ENCODE results near the gene MYL12A. TPM values are rescaled to one million over a fixed set of nuclear protein-coding genes. Genes with fewer than 3 reads are reported as not detected.

The MYL12A gene
- total RNA-seq, 4 donors from 2014 or later: 306 to 544 (median 331) TPM

DNA sequence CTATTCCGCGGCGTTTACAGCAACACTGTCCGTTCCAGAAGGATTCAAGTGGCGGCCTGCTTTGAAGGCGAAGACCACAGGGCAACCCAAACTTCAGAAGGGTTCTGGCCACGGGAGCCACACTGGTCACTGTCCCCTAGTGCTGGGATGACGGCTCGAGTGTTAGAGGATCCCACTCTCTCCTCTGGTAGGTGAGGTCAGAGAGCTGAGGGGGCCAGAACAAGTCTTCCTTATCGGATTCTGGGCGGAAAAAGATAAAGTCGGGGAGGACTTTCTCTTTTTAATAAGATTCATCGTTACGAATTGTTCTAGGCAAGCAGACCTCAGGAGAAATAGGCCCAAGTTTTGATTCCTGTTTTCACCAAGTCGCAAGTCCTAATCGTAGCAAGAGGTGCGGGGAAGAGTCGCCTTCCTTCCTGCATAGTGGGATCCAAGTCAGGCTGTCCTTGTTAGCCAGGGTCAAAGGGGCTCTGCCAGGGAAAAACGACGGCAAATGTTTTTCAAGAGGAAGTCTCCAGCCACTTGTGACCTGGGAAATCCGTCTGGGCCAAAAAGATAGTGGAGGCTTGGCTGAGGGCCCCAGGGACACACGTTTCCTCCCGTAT is 864 bp upstream of the MYL12A start:
- intact Hi-C loops (cut with DNase I): loop anchor here (10.0 kb wide), 1 partner anchor 232 kb away; the partner anchor contains the start of gene LPIN2
- TF ChIP-seq POLR2A (IDR thresholded peaks at IDR 0.05): no peak
- TF ChIP-seq, protein P1, sequence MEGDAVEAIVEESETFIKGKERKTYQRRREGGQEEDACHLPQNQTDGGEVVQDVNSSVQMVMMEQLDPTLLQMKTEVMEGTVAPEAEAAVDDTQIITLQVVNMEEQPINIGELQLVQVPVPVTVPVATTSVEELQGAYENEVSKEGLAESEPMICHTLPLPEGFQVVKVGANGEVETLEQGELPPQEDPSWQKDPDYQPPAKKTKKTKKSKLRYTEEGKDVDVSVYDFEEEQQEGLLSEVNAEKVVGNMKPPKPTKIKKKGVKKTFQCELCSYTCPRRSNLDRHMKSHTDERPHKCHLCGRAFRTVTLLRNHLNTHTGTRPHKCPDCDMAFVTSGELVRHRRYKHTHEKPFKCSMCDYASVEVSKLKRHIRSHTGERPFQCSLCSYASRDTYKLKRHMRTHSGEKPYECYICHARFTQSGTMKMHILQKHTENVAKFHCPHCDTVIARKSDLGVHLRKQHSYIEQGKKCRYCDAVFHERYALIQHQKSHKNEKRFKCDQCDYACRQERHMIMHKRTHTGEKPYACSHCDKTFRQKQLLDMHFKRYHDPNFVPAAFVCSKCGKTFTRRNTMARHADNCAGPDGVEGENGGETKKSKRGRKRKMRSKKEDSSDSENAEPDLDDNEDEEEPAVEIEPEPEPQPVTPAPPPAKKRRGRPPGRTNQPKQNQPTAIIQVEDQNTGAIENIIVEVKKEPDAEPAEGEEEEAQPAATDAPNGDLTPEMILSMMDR (IDR thresholded peaks at IDR 0.05): no peak
- Histone ChIP-seq H3K27me3 (no peaks in the 10 kb centered on the region), H3K4me3 (replicated peaks in 1 of 3) (peak overlapping the region in 2 of 3 donors; percentile 4 to 98), H3K4me1 (peaks cover 5 to 25% of the 10 kb centered on the region in 2 donors), H3K27ac (peak overlapping the region; percentile 97 to 100 (median 99)), H3K9me3 (no peaks in the 10 kb centered on the region), H3K36me3 (peaks cover 0 to 5% of the 10 kb centered on the region in 2 donors)
- WGBS, 2 donors: 25 to 38% methylated on average over 23 of the region's 23 CpGs
- peak; percentile 27 to 31 for DNase-seq

DNA sequence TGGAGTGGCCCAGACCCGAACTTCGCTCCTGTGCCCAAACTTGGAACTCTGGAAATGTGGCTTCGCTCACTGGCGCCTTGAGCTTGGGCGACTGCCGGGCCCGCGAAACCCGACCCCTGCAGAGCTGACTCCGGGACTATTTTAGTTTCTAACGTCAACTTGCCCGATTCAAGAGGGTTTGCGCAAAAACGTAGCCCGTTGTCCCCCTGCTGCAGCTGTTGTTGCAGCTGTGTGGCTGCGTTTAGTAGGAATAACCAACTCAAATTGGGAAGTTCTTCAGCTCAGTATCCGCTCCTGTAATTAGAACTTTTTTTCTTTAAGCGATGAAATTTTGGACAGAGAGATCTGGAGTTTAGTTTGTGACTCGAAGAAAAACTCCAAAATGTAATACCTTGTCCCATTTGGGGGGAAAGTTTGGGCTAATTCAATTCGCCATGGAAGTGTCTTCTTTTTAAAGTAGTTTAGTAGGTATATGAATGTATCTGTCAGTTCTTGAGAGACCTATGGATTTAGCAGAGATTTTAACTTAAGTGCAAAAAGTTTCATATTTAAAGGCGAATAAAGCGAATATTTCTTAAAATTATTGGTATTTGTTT is 559 bp downstream of the MYL12A start:
- Histone ChIP-seq H3K27me3 (no peaks in the 10 kb centered on the region), H3K4me3 (replicated peaks in 1 of 3) (peak overlapping the region; percentile 72 to 98 (median 96)), H3K9me3 (no peaks in the 10 kb centered on the region), H3K4me1 (peaks cover 5 to 32% of the 10 kb centered on the region in 2 donors), H3K36me3 (peaks cover 0 to 8% of the 10 kb centered on the region in 2 donors), H3K27ac (peak overlapping the region; percentile 97 to 100 (median 99))
- DNase-seq: peak in 1 of 2 donors; percentile 42
- WGBS, 2 donors: 1% methylated on average over 14 to 16 of the region's 22 CpGs
- TF ChIP-seq, protein P1 (IDR thresholded peaks at IDR 0.05): no peak
- intact Hi-C loops (cut with DNase I): loop anchor here (10.0 kb wide), 1 partner anchor 233 kb away; the partner anchor contains the start of gene LPIN2

DNA sequence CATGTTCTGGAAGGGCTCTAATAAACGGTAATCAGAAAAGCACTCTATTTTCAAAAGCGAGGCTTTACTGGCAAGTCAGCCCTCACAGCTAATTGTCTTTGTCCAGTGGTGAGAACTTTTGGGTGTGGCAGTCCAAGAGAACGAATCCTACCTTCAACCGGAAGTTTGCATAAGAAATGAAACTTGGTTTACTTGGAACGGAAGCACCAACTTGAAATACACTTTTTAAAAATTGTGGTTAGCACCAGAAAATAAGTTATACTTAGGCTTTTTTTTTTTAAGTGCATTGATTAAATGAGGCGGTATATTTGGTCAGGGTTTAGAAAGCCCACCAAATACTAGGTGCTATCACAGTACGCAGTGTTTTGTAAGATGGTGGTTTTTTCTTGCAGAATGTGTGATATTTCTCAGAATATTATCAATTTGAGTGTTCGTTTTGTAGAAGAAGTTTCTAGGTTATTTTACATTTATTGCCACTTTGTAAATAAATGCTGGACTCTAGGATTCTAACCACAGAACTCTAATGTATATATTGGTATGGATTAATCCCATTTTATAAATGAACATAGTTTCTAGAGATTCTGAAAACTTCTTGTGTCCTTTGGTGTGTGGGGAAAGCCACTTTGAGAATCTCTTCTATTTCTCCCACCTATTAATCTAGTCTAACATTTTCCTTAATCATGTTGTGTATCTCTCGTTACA is 1.2 kb downstream of the MYL12A start:
- Histone ChIP-seq H3K9me3 (no peaks in the 10 kb centered on the region), H3K4me1 (peaks cover 5 to 32% of the 10 kb centered on the region in 2 donors), H3K27ac (peak overlapping the region; percentile 97 to 100 (median 99)), H3K36me3 (peaks cover 4 to 14% of the 10 kb centered on the region in 2 donors), H3K4me3 (replicated peaks in 1 of 3) (peak overlapping the region in 2 of 3 donors; percentile 72 to 98), H3K27me3 (no peaks in the 10 kb centered on the region)
- intact Hi-C loops (cut with DNase I): loop anchor here (10.0 kb wide), 1 partner anchor 234 kb away; the partner anchor contains the start of gene LPIN2
- DNase-seq: peak in 1 of 2 donors; percentile 26
- WGBS, 2 donors: 22 to 25% methylated on average over 9 of the region's 9 CpGs
- peak in 1 of 2 donors; percentile 56 for TF ChIP-seq POLR2A (IDR thresholded peaks at IDR 0.05)
- TF ChIP-seq, protein P1 (IDR thresholded peaks at IDR 0.05): no peak

DNA sequence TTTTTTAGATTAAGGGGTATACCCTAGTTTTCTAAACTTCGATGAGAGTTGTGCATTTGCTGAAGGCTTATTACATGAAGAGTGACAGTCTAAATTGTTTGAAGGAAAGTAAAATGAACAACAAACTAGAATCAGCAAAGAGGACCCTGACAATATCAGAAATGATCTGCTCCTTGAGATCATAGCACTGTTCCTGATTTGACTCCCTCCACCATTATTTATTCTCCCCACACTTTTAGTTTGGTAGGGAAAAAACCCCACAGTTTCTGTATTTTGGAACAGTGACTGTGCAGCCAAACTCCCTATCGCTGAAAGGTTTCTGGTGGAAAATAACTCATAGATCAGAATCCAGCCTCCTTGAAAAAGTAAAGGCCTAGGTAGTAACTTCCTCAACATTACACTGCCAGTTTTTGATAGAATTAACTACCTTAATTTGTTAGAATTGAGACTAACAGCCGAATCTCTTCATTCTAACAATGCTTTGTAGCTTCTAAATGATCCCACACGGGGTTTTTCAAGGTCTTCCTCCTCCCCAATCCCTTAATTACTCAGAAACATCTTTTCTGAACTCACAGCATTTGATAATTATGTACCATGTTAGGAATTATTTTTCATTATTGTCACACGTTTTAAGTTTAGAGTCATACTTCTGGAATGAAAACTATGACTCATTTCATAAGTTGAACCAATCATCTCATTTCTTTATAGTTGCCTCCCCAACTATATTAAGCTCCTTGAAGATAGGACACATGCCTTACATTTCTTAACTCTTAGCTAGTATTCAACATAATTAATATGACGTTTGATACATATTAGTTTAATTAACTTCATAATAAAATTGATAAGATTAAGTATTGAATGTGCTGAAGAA is 2.9 kb downstream of the MYL12A start:
- no peaks in the 10 kb centered on the region for H3K9me3 ChIP-seq
- DNase-seq: no peak
- H3K36me3 ChIP-seq: peaks cover 18 to 31% of the 10 kb centered on the region in 2 donors
- intact Hi-C loops (cut with DNase I): no loop called here
- H3K27me3 ChIP-seq: no peaks in the 10 kb centered on the region
- TF ChIP-seq, protein P1 (IDR thresholded peaks at IDR 0.05): no peak
- TF ChIP-seq POLR2A (IDR thresholded peaks at IDR 0.05): no peak
- peak overlapping the region in 2 of 3 donors; percentile 31 to 39 for H3K27ac ChIP-seq
- H3K4me1 ChIP-seq: peaks cover 5 to 30% of the 10 kb centered on the region in 2 donors
- WGBS, 2 donors: 64 to 65% methylated on average over 6 of the region's 6 CpGs
- no peak overlapping the region for H3K4me3 ChIP-seq (replicated peaks in 1 of 3)

All from thyroid gland (tissue), 4 donors.